CD4-positive, alpha-beta T cell (primary cell): Measurements from ENCODE around the gene GCSH. TPM values are rescaled to one million over a fixed set of nuclear protein-coding genes. Genes with fewer than 3 reads are reported as not detected.

Experiments
- ATAC-seq: fragments of 200-7000 bp; cut with Tn5 transposase; one replicate; pipeline ENCODE4 v1.10.0; 2022; ENCODE audit warnings: mild to moderate bottlenecking; ENCODE audit not compliant: poor library complexity
- CTCF ChIA-PET: fragments of 350-600 bp; sonication (Branson Sonifier 250); formaldehyde crosslinking; loops from one replicate; lab custom pipeline; 2021; ENCODE audit warnings: antibody characterized with exemption, inconsistent platforms; lab: Charles Lee
- POLR2A ChIA-PET: fragments of 350-600 bp; sonication (Branson Sonifier 250); formaldehyde crosslinking; loops from one replicate; lab custom pipeline; 2021; ENCODE audit warnings: antibody characterized with exemption, inconsistent platforms; lab: Charles Lee
- DNase-seq, 14 experiments: peaks; one replicate each; pipeline ENCODE4 v3.0.0-alpha.2; 2013 to 2020; ENCODE audit warnings: mixed read lengths in 2 of 14
- H3K27ac ChIP-seq, 2 donors: one replicate each; pipeline versions ENCODE4 v1.5.1 to v1.7.0; 2013; ENCODE audit warnings: low read length in 2 of 2, low read depth in 1 of 2, mild to moderate bottlenecking in 1 of 2
- H3K27me3 ChIP-seq, 2 experiments: 1 replicate in 1 of 2; 2 replicates in 1 of 2; pipeline versions ENCODE4 v1.6.1 to v1.7.0; 2013; ENCODE audit warnings: low read length in 2 of 2, control low read depth in 1 of 2, mild to moderate bottlenecking in 1 of 2, moderate library complexity in 1 of 2; ENCODE audit not compliant: insufficient read depth in 2 of 2, control insufficient read depth in 1 of 2
- H3K36me3 ChIP-seq: one replicate; pipeline ENCODE4 v1.6.1; 2013; ENCODE audit warnings: low read length, control low read depth; ENCODE audit not compliant: insufficient read depth
- H3K4me1 ChIP-seq: one replicate; pipeline ENCODE4 v1.6.1; 2013; ENCODE audit warnings: low read length, control low read depth; ENCODE audit not compliant: insufficient read depth
- H3K4me3 ChIP-seq: one replicate; pipeline ENCODE4 v1.5.1; 2013; ENCODE audit warnings: mild to moderate bottlenecking, low read length, moderate library complexity
- H3K9me3 ChIP-seq, 2 experiments: 1 replicate in 1 of 2; 2 replicates in 1 of 2; pipeline versions ENCODE4 v1.6.1 to v1.7.0; 2013; ENCODE audit warnings: low read length in 2 of 2, mild to moderate bottlenecking in 2 of 2, control low read depth in 1 of 2, moderate library complexity in 1 of 2; ENCODE audit not compliant: control insufficient read depth in 1 of 2, insufficient read depth in 1 of 2
- H3K27ac Mint-ChIP-seq: one replicate; pipeline ENCODE4 v1.8.0; 2020; ENCODE audit warnings: mixed read lengths
- H3K27me3 Mint-ChIP-seq: one replicate; pipeline ENCODE4 v1.8.0; 2021; ENCODE audit warnings: mixed read lengths
- H3K36me3 Mint-ChIP-seq: one replicate; pipeline ENCODE4 v1.8.0; 2021; ENCODE audit warnings: low read depth, mixed read lengths
- H3K4me1 Mint-ChIP-seq: one replicate; pipeline ENCODE4 v1.8.0; 2021; ENCODE audit warnings: low read depth, mixed read lengths
- H3K4me3 Mint-ChIP-seq: one replicate; pipeline ENCODE4 v1.8.0; 2020; ENCODE audit warnings: mild to moderate bottlenecking, mixed read lengths
- H3K9me3 Mint-ChIP-seq: one replicate; pipeline ENCODE4 v1.8.0; 2020; ENCODE audit warnings: mixed read lengths
- CTCF ChIP-seq: fragments of 200-600 bp; IDR thresholded peaks from one replicate; pipeline ENCODE4 v1.8.0; 2022; ENCODE audit warnings: antibody characterized with exemption, mild to moderate bottlenecking
- intact Hi-C, 2 experiments: fragments of 100-400 bp; cut with DNase I in 1 of 2; cut with micrococcal nuclease in 1 of 2; formaldehyde crosslinking; loops; one replicate each; pipeline versions ENCODE4 v1.15.1 to v1.9.0; 2023 to 2025; cut with DNase I, micrococcal nuclease
- total RNA-seq, 174 experiments: library from RNA in 2 of 174; stranded (reverse) in 2 of 174; gene quantifications; one replicate each; pipeline ENCODE4 v1.2.3 and lab custom pipeline; 2021 to 2026

Gene GCSH
- total RNA-seq, 2 experiments from 2014 or later, result 2.3 to 3.2 TPM

- Histone ChIP-seq H3K27me3 (no peaks in the 10 kb centered on the region), H3K27ac (peak overlapping the region in 1 of 2 donors; percentile 16), H3K4me3 (peak overlapping the region; percentile 34), H3K36me3 (no peaks in the 10 kb centered on the region), H3K9me3 (no peaks in the 10 kb centered on the region), H3K4me1 (peaks cover 17% of the 10 kb centered on the region)
- ATAC-seq, result no peak
- Mint-ChIP-seq H3K4me1 (peaks cover 17% of the 10 kb centered on the region), H3K9me3 (peaks cover 2% of the 10 kb centered on the region), H3K27ac (peak overlapping the region; percentile 77), H3K36me3 (no peaks in the 10 kb centered on the region), H3K27me3 (no peaks in the 10 kb centered on the region), H3K4me3 (peak overlapping the region; percentile 96)
- CTCF ChIA-PET, result interaction anchor here (1.3 kb wide), 1 partner anchor 61 kb away, joined by 4 read pairs; the partner anchor contains the start of gene ATMIN
- DNase-seq, result no peak
- POLR2A ChIA-PET, result no interaction called here
- TF ChIP-seq CTCF, result no peak
- intact Hi-C loops, result loop anchor here (1.0 to 10.0 kb wide), 7 partner anchors 19 to 554 kb away; partner anchors contain the start of genes ATMIN (in 2 of the 2), C16orf46 (in 2 of the 2), CENPN (in 2 of the 2) and CDYL2 (in 1 of the 2)
Measured at GRCh38 chr16:81096715-81097208, 567 bp upstream of the GCSH start.

DNA sequence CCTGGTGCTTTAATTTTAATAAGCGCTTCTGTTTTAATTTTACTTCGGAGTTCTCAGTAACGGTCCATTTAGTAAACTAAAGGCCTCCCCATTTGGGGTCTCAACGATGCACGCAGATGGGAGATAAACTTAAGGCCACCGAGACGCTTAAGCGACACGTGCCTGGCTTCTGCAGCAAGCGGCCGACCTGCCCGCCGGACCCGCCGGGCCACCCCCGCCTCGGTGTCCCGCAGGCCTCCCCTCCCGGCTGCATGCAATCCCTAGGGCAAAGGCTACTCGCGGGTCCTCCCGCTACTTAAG, 592 bp downstream of the GCSH start:
- H3K9me3 ChIP-seq, result no peaks in the 10 kb centered on the region
- no peak overlapping the region for H3K27ac Mint-ChIP-seq
- intact Hi-C loops, result loop anchor here (5.0 to 10.0 kb wide), 3 partner anchors 58 to 553 kb away; partner anchors contain the start of genes ATMIN (in 1 of the 2), CDYL2 (in 1 of the 2) and DYNLRB2 (in 1 of the 2)
- peaks cover 17% of the 10 kb centered on the region for H3K4me1 Mint-ChIP-seq
- ChIA-PET POLR2A (no interaction called here), CTCF (interaction anchor here (1.3 kb wide), 1 partner anchor 60 kb away, joined by 4 read pairs; the partner anchor contains the start of gene ATMIN)
- no peaks in the 10 kb centered on the region for H3K27me3 ChIP-seq
- no peaks in the 10 kb centered on the region for H3K36me3 Mint-ChIP-seq
- H3K4me3 Mint-ChIP-seq, result peak overlapping the region; percentile 74
- H3K27ac ChIP-seq, result no peak overlapping the region
- H3K4me1 ChIP-seq, result peaks cover 17% of the 10 kb centered on the region
- no peaks in the 10 kb centered on the region for H3K36me3 ChIP-seq
- no peak for ATAC-seq
- H3K4me3 ChIP-seq, result peak overlapping the region; percentile 74
- H3K9me3 Mint-ChIP-seq, result peaks cover 2% of the 10 kb centered on the region
- DNase-seq, result no peak
- TF ChIP-seq CTCF, result no peak
- H3K27me3 Mint-ChIP-seq, result no peaks in the 10 kb centered on the region

DNA sequence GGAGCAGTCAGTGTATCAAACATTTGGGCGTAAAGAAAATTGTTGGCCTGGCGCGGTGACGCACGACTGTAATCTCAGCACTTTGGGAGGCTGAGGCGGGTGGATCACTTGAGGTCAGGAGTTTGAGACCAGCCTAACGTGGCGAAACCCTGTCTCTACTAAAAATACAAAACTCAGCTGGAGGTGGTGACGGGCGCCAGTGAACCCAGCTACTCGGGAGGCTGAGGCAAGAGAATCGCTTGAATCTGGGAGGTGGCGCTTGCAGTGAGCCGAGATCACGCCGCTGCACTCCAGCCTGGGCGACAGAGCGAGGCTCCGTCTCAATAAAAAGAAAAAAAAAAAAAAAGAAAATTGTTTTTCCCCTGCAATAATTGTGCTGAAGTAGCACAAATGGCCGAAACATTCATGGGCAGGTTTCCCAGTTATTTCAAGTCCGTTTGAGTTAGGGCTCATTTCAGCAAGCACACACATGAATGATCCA, 1.4 kb downstream of the GCSH start:
- ChIA-PET POLR2A (interaction anchor here (1.3 kb wide), 1 partner anchor 88 kb away, joined by 4 read pairs; the partner anchor contains the start of genes CENPN and CMC2), CTCF (interaction anchor here (0.8 kb wide), 1 partner anchor 18 kb away, joined by 3 read pairs; the partner anchor contains the start of gene C16orf46)
- DNase-seq, result no peak
- Mint-ChIP-seq H3K4me3 (peak overlapping the region; percentile 84), H3K36me3 (no peaks in the 10 kb centered on the region), H3K9me3 (peaks cover 2% of the 10 kb centered on the region), H3K4me1 (peaks cover 17% of the 10 kb centered on the region), H3K27ac (no peak overlapping the region), H3K27me3 (no peaks in the 10 kb centered on the region)
- Histone ChIP-seq H3K4me1 (peaks cover 17% of the 10 kb centered on the region), H3K36me3 (no peaks in the 10 kb centered on the region), H3K9me3 (no peaks in the 10 kb centered on the region), H3K27me3 (no peaks in the 10 kb centered on the region), H3K4me3 (no peak overlapping the region), H3K27ac (no peak overlapping the region)
- no peak for TF ChIP-seq CTCF
- intact Hi-C loops, result loop anchor here (5.0 to 10.0 kb wide), 3 partner anchors 58 to 553 kb away; partner anchors contain the start of genes ATMIN (in 1 of the 2), CDYL2 (in 1 of the 2) and DYNLRB2 (in 1 of the 2)
- no peak for ATAC-seq
